SIG-M5 treated with dmso at 0.1 percent for 504 hours (cell line): ENCODE results near the gene PLCB1.

Source experiments
- DNase-seq: peaks from one replicate; lab custom pipeline; 2025; ENCODE audit not compliant: unreplicated experiment; lab: John Stamatoyannopoulos, UW

The PLCB1 gene

GRCh38 chr20:8296536-8296935, 164.5 kb downstream of the PLCB1 start:
- DNase-seq: no peak

GRCh38 chr20:8298426-8299043, 166.5 kb downstream of the PLCB1 start:
- DNase-seq: no peak

- DNase-seq: no peak
These were observed 167.9 kb downstream of the PLCB1 start for GRCh38 chr20:8299921-8300320.

- no peak for DNase-seq
These were observed 169.6 kb downstream of the PLCB1 start for GRCh38 chr20:8301655-8302054.

GRCh38 chr20:8303651-8304050, 171.6 kb downstream of the PLCB1 start:
- DNase-seq: no peak

- DNase-seq: no peak
These were observed 172.2 kb downstream of the PLCB1 start for GRCh38 chr20:8304124-8304816.

- peak; percentile 48 for DNase-seq
These were observed 173.4 kb downstream of the PLCB1 start for GRCh38 chr20:8305449-8305978.

- DNase-seq: no peak
These were observed 174.9 kb downstream of the PLCB1 start for GRCh38 chr20:8306937-8307336.

- no peak for DNase-seq
These were observed 177.6 kb downstream of the PLCB1 start for GRCh38 chr20:8309634-8310033.

- no peak for DNase-seq
These were observed 178.6 kb downstream of the PLCB1 start for GRCh38 chr20:8310618-8311017.

GRCh38 chr20:8313073-8313472, 181.0 kb downstream of the PLCB1 start:
- DNase-seq: no peak

GRCh38 chr20:8315639-8316573, 183.8 kb downstream of the PLCB1 start:
- no peak for DNase-seq

- DNase-seq: no peak
These were observed 185.4 kb downstream of the PLCB1 start for GRCh38 chr20:8317448-8317847.

GRCh38 chr20:8318965-8319625, 187.0 kb downstream of the PLCB1 start:
- DNase-seq: no peak

- DNase-seq: no peak
These were observed 188.2 kb downstream of the PLCB1 start for GRCh38 chr20:8320306-8320705.

- no peak for DNase-seq
These were observed 188.9 kb downstream of the PLCB1 start for GRCh38 chr20:8321001-8321400.

- DNase-seq: no peak
These were observed 190.7 kb downstream of the PLCB1 start for GRCh38 chr20:8322662-8323217.

- no peak for DNase-seq
These were observed 194.1 kb downstream of the PLCB1 start for GRCh38 chr20:8326191-8326590.

GRCh38 chr20:8326899-8327298, 194.8 kb downstream of the PLCB1 start:
- DNase-seq: no peak

- DNase-seq: no peak
These were observed 196.1 kb downstream of the PLCB1 start for GRCh38 chr20:8328189-8328588.

GRCh38 chr20:8330319-8330784, 198.3 kb downstream of the PLCB1 start:
- peak; percentile 29 for DNase-seq
